KOPT-K1 (cell line): ENCODE data around the gene VIPAS39.
A peak's percentile ranks its signal among the peaks of the same experiment; 100 is the strongest.

Experiments used
- H3K27ac ChIP-seq: fragments of 200-600 bp; sonication (generic); 2 replicates; pipeline ENCODE4 v1.5.1; 2016; ENCODE audit warnings: antibody characterized with exemption, mild to moderate bottlenecking, low read depth, low read length; ENCODE audit not compliant: poor library complexity, severe bottlenecking
- H3K36me3 ChIP-seq: fragments of 200-600 bp; sonication (generic); 2 replicates; pipeline ENCODE4 v1.5.1; 2017; ENCODE audit warnings: antibody characterized with exemption, mild to moderate bottlenecking, low read length, moderate library complexity; ENCODE audit not compliant: insufficient read depth
- H3K9me3 ChIP-seq: fragments of 200-600 bp; sonication (generic); 2 replicates; pipeline ENCODE4 v1.5.1; 2017; ENCODE audit warnings: antibody characterized with exemption, low read length, mild to moderate bottlenecking; ENCODE audit not compliant: insufficient read depth, poor library complexity, severe bottlenecking

VIPAS39 gene

DNA sequence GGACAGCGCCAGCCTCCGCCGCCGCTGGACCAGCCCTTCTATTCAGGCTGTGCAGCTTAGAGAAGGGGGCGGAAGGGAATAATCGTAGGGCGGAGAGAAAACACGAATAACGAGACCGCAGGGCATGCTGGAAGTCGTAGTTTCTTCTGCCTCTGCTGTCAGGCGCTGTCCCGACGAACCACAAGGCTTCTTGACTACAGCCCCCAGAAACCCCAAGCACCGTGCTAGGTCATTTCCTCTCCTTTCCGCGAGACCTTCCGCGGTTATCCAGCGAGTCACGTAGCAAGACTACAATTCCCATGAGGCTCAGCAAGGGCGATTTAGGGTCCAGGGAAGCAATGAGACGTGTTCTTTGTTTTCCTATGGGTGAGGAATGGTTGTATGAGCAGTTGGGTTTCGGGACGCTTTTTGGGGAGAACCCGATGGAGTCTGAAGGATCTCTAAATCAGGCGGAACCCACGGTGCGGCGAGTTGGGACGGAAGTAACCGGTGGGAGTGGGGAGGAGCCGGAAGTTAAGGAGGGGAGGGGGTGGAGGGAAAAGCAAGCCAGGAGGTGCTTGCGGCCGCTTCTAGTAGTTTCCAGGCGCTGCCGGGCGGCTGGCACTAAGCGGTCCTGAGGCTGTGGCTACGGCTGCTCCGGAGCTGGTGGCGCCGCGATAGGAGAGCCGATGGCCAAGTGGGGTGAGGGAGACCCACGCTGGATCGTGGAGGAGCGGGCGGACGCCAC is at the start of gene VIPAS39, which contains the start of gene AHSA1:
VIPAS39 (minus strand) TSS at position 80 of the 727 bp plus-strand sequence. CDS start 3,499 bp downstream, outside the sequence.
AHSA1 (plus strand) TSS at position 572 of the 727 bp plus-strand sequence; CDS start at position 669, 97 bp downstream.
- Histone ChIP-seq H3K9me3 (no peaks in the 10 kb centered on the region), H3K36me3 (peaks cover 34% of the 10 kb centered on the region), H3K27ac (peak within 1 kb of the TSS; percentile 94)

DNA sequence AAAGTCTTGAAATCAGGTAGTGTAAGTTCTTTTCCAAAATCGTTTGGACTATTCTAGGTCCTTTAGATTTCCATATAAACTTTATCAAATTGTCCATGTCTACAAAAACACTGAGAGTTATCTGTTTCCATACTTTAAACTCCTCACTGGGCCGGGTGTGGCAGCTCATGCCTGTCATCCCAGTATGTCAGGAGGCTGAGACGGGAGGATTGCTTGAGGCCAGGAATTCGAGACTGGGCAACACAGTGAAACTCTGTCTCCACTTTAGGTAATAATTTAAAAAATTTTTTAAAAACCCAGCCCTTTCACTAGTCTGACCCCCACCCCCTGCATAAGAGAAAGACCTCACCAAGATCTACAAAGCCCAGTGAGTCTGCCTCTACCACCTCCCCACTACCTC is 47.6 kb upstream of the VIPAS39 start:
- H3K36me3 ChIP-seq, result peaks cover 15% of the 10 kb centered on the region; the same call in 1 of the 2 replicates
- no peak overlapping the region for H3K27ac ChIP-seq
- peaks cover 5% of the 10 kb centered on the region for H3K9me3 ChIP-seq

- Histone ChIP-seq H3K27ac (no peak overlapping the region), H3K36me3 (0 out of 2 replicates have a peak, but pooled peaks cover 3% of the 10 kb centered on the region), H3K9me3 (peaks cover 5% of the 10 kb centered on the region)
Observed at GRCh38 chr14:77503138-77503537, 45.7 kb upstream of the VIPAS39 start.

- no peak overlapping the region for H3K27ac ChIP-seq
- 0 out of 2 replicates have a peak, but pooled peaks cover under 1% of the 10 kb centered on the region for H3K36me3 ChIP-seq
- H3K9me3 ChIP-seq, result peaks cover 5% of the 10 kb centered on the region
Observed at GRCh38 chr14:77502109-77502782, 44.8 kb upstream of the VIPAS39 start.

DNA sequence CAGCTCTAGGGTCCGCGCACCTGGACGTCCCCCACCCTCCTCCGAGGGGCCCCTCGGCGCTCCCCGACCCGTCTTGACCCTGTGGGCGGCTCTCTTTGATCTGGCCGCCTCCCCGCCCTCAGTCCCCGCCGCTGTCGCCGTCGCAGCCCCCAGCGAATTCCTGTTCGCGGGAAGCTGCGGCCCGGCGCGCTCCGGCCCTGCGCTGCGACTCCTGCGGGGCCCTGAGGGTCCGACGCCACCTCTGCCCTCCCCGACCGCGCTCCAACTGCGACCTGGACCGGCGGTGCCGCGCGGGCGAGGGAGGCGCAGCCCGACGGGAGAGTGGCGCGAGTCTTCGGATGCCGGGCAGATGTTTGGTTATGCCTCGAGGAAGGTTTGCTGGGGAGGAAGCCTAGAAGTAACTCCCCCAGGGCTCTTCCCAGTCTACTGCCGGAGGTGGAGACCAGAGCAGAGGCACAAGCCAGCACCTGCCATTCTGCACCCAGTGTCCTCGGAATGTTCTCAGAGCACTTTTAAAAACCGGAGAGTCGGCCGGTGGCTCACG is 41.7 kb upstream of the VIPAS39 start:
- Histone ChIP-seq H3K36me3 (no peaks in the 10 kb centered on the region), H3K9me3 (peaks cover 5% of the 10 kb centered on the region), H3K27ac (no peak overlapping the region)

DNA sequence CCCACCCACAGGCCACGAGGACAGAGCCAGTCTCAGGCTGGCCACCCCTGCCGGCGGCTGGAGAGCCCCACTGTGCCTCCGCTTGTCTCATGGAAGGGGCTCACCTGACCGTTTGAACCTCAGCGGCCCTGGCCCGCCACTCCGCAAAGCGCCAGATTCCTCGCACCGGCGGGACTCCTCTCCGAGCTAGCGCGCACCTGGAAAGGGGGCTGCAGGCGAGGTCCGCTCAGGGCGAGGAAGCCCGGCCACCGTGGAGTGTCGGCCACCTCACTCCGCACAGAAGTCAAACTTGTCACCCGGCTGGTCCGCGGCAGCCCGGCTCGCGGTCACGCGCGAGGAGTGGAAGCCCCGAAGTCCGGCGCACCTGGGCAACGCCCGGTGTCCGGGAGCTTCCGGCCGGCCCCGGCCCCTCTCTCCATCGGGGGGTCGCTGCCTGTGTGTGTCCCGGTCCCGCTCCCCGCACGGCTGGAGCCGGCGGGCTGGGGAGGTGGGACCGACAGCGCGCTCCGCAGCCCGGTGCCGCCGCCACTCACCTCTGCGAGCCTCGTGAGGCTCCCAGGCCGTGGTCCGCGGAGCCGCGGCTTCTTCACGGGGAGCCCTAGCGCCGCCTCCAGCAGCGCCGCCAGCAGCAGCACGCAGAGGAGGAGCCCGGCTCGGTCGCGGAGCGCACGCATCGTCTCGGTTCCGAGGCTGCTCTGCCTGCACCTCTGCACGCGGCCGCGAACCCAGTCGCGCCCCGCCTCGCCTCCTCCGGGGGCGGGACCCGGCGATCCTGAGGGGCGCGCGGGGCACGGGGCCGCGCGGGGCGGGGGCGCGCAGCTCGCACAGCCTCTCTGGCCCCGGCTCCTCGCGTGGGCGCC is 40.9 kb upstream of the VIPAS39 start, which contains the start of gene ISM2:
ISM2 (minus strand) TSS at position 697 of the 860 bp plus-strand sequence; CDS start at position 674, 23 bp downstream.
- H3K27ac ChIP-seq, result no peak within 1 kb of the TSS
- H3K36me3 ChIP-seq, result no peaks in the 10 kb centered on the region
- H3K9me3 ChIP-seq, result peaks cover 5% of the 10 kb centered on the region

DNA sequence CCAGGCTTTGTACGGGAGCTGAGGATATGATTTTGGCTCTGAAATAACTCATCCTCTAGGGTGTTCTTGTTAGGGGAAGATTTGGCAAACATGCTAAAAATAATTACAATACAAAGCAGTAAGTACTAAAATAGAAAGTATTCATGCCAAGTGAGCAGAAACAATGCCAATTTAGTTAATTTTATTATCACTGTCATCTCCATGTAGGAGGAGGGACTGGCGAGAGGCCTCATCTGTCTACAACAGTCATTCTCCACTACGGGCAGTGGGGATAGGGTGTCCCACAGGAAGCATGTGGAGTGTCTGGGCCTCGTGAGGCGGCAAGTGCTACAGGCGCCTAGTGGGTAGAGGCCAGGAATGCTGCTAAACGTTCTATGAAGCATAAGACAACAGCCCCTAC is 37.9 kb upstream of the VIPAS39 start:
- Histone ChIP-seq H3K36me3 (no peaks in the 10 kb centered on the region), H3K27ac (no peak overlapping the region), H3K9me3 (no peaks in the 10 kb centered on the region)

GRCh38 chr14:77491056-77491455 is 33.7 kb upstream of the VIPAS39 start:
- Histone ChIP-seq H3K27ac (no peak overlapping the region), H3K9me3 (no peaks in the 10 kb centered on the region), H3K36me3 (no peaks in the 10 kb centered on the region)

- H3K27ac ChIP-seq, result no peak overlapping the region
- no peaks in the 10 kb centered on the region for H3K36me3 ChIP-seq
- H3K9me3 ChIP-seq, result no peaks in the 10 kb centered on the region
Observed at GRCh38 chr14:77490347-77490986, 33.1 kb upstream of the VIPAS39 start.

DNA sequence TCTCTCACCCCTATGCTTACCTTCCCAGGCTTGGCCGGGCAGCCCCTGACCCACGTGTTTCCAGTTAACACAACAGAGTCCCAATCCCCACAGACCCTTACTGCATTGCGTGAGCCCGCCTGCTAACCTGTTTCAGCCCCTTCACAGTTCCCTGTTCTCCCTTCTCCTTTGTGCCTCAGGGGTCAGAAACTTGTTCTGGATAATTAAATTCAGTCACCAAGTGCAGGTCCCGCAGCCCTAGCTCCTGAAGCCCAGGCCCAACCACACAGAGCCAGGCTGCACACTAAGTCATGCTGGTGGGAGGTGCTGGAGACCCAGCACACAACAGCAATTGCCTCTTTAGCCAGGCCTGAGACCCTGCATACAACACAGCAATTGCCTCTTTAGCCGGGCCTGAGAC is 31.6 kb upstream of the VIPAS39 start:
- H3K27ac ChIP-seq, result no peak overlapping the region
- no peaks in the 10 kb centered on the region for H3K9me3 ChIP-seq
- no peaks in the 10 kb centered on the region for H3K36me3 ChIP-seq

DNA sequence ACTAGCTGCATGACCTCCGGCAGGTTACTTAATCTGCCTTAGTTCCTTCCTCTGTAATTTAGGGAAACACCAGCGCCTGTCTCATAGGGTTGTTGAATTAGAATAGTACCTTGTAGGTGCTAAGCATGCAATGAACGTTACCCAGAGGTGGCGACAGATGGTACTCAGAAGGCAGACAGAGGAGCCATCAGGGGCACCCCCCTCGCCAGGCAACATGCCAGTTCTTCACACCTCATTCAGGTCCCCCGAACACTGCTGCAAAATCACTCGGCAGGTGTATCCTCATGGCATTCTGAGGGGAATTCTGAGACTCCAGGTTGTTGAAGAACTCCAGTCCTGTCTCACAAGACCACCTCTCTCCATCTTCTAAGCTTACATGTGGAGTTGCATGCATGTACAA is 31.2 kb upstream of the VIPAS39 start:
- no peak overlapping the region for H3K27ac ChIP-seq
- H3K36me3 ChIP-seq, result no peaks in the 10 kb centered on the region
- H3K9me3 ChIP-seq, result no peaks in the 10 kb centered on the region

DNA sequence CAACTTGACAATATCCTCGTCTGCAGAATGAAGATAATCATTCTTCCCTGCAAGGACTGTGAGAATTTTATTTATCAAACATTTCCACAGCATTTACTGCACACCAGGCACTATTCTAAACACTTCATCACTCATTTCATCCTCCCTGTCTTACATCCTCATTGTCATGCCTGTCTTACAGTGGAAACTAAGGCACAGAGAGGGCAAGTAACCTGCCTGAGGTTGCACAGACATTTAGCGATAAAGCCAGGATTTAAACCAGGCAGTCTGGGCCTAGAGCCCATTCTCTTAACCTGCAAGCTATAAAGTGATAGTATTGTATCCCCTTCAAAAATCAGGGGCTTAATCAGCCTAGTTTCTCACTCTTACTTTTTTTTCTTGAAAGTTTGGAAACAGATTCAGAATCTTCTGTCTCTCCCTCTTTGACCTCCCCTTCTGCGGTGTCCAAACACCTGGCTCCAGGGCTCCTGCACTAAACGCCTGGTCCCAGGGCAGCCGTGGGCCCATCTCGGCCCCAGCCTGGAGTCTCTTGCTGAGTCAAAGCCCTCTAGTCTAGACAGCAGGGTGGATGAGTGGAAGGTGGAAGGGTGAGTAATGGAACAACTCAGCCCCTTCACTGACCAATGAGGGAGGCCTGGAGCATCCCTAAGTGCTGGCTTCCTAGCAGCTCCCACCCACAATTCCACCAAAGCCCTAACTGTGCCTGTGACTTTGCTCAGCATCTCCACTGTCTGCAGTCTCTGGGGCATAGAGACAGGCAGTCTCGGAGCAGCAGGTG is 28.7 kb upstream of the VIPAS39 start:
- H3K9me3 ChIP-seq, result no peaks in the 10 kb centered on the region
- no peak overlapping the region for H3K27ac ChIP-seq
- H3K36me3 ChIP-seq, result no peaks in the 10 kb centered on the region

DNA sequence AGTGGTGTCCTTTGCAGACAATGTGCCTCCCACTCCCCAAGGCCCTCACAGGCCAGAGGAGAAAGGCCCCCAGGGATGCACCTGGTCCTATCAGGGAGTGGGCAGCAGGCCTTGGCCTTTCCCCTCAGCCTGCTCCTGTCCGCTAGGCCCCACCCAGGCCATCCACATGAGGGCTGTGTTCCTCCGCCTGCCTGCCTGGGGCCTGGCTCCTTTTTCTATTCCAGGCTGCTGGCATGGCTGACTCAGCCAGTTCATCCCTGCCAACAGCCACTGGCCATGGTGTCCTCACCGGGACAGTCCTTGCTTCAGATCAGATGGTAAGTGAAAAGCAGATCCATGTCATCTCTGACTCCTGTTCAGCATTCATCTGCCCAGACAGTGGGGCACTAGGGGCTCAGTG is 27.9 kb upstream of the VIPAS39 start:
- Histone ChIP-seq H3K9me3 (no peaks in the 10 kb centered on the region), H3K27ac (no peak overlapping the region), H3K36me3 (no peaks in the 10 kb centered on the region)

- H3K9me3 ChIP-seq, result no peaks in the 10 kb centered on the region
- no peaks in the 10 kb centered on the region for H3K36me3 ChIP-seq
- no peak overlapping the region for H3K27ac ChIP-seq
Observed at GRCh38 chr14:77482422-77482821, 25.0 kb upstream of the VIPAS39 start.
